Measurements from ENCODE around the gene POLE2. TPM values are rescaled to one million over a fixed set of nuclear protein-coding genes. Genes with fewer than 3 reads are reported as not detected.

POLE2 gene, protein sequence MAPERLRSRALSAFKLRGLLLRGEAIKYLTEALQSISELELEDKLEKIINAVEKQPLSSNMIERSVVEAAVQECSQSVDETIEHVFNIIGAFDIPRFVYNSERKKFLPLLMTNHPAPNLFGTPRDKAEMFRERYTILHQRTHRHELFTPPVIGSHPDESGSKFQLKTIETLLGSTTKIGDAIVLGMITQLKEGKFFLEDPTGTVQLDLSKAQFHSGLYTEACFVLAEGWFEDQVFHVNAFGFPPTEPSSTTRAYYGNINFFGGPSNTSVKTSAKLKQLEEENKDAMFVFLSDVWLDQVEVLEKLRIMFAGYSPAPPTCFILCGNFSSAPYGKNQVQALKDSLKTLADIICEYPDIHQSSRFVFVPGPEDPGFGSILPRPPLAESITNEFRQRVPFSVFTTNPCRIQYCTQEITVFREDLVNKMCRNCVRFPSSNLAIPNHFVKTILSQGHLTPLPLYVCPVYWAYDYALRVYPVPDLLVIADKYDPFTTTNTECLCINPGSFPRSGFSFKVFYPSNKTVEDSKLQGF
- total RNA-seq (2016; rRNA removed; fragmentation: Illumina TruSeq; extraction: Trizol) = 37.0 and 41.3 TPM in 2 replicates
- 31.1 and 31.4 TPM in 2 replicates for total RNA-seq (2016; cell fraction: cytosol; rRNA removed; fragmentation: Illumina TruSeq; extraction: Trizol; ENCODE audit: low read depth)
- 40.2 and 40.4 TPM in 2 replicates for total RNA-seq (2016; cell fraction: insoluble cytoplasmic fraction; rRNA removed; fragmentation: Illumina TruSeq; extraction: Trizol)
- 17.9 and 20.6 TPM in 2 replicates for total RNA-seq (2016; cell fraction: membrane; rRNA removed; fragmentation: Illumina TruSeq; extraction: Trizol)
- 36.9 and 37.3 TPM in 2 replicates for total RNA-seq (2016; cell fraction: nucleus; rRNA removed; fragmentation: Illumina TruSeq; extraction: Trizol)
- 9.7 and 16.6 TPM in 2 replicates for polyA plus RNA-seq (2011; rRNA removed)
- polyA plus RNA-seq (2011; cell fraction: cytosol; rRNA removed) = 5.1 and 5.5 TPM in 2 replicates
- 15.5 and 19.0 TPM in 2 replicates for polyA plus RNA-seq (2011; cell fraction: nucleus; rRNA removed)
- 2.3 and 8.2 TPM in 2 replicates for polyA plus RNA-seq (2012)
- polyA plus RNA-seq (2016; cell fraction: cytosol; fragmentation: Illumina TruSeq; extraction: Trizol; ENCODE audit: low read depth) = 5.4 and 6.7 TPM in 2 replicates
- 33.0 and 34.7 TPM in 2 replicates for polyA plus RNA-seq (2016; cell fraction: insoluble cytoplasmic fraction; fragmentation: Illumina TruSeq; extraction: Trizol; ENCODE audit: low read depth)
- polyA plus RNA-seq (2016; cell fraction: membrane; fragmentation: Illumina TruSeq; extraction: Trizol; ENCODE audit: low read depth) = 10.3 and 12.0 TPM in 2 replicates
- 38.0 and 42.8 TPM in 2 replicates for polyA plus RNA-seq (2016; cell fraction: nucleus; fragmentation: Illumina TruSeq; extraction: Trizol; ENCODE audit: insufficient read depth, low read depth)
- polyA minus RNA-seq (2011; rRNA and poly(A)+ RNA removed; ENCODE audit: low replicate concordance) = 11.9 and 26.9 TPM in 2 replicates
- polyA minus RNA-seq (2011; cell fraction: cytosol; rRNA and poly(A)+ RNA removed) = 2.1 and 2.3 TPM in 2 replicates
- 12.2 and 24.7 TPM in 2 replicates for polyA minus RNA-seq (2011; cell fraction: nucleus; rRNA and poly(A)+ RNA removed)
- percentile 56 among the genes with signal in this experiment for Bru-seq, nascent RNA
- BruChase-seq, experiment 1, labeled RNA remaining after a 6-hour chase = percentile 49 among the genes with signal in this experiment
- BruChase-seq, experiment 2, labeled RNA remaining after a 2-hour chase = percentile 61 among the genes with signal in this experiment
- long read RNA-seq, experiment 1, partial matches to known transcripts = 1 of 10 reads
- long read RNA-seq, experiment 1, other reads (novel, unspliced or antisense) = 6 of 10 reads
- long read RNA-seq, experiment 2, partial matches to known transcripts = 2 of 10 reads
- long read RNA-seq, experiment 2, other reads (novel, unspliced or antisense) = 3 of 10 reads

- peak within 1 kb of the TSS; percentile 65 for H2AFZ ChIP-seq (ENCODE audit: low read length)
- peak within 1 kb of the TSS; percentile 81 for H3K4me2 ChIP-seq (ENCODE audit: low read depth, low read length)
- ChIA-PET CTCF (ENCODE audit: low intra/inter-chr PET ratio, low total read pairs) (no interaction called here), POLR2A (interaction anchor here (0.6 to 3.5 kb wide), 10 partner anchors 10 to 165 kb away, joined by 3 to 28 read pairs (median 6); partner anchors contain the start of genes DNAAF2, KLHDC2, MGAT2 and NEMF)
- H3K9me3 ChIP-seq (ENCODE audit: low read length) = no peaks in the 10 kb centered on the region
- FAIRE-seq (no peak), DNase-seq (ENCODE audit: low spot score) (peak; percentile 55), ATAC-seq (peak; percentile 91)
- no TSS peak for BruUV-seq (replicated peaks)
- 29% methylated on average over 36 of the region's 67 CpGs for WGBS (ENCODE audit: low lambda C conversion rate)
- H3K27me3 ChIP-seq (ENCODE audit: control insufficient read depth in 1 of 2, insufficient read depth in 2 of 2, low read length in 2 of 2) = no peaks in the 10 kb centered on the region; a peak in 1 of 5 replicates
- peaks cover 25% of the 10 kb centered on the region for H3K79me2 ChIP-seq (ENCODE audit: insufficient read depth, low read length)
- H3K4me1 ChIP-seq (ENCODE audit: insufficient read depth, low read length) = peaks cover 48% of the 10 kb centered on the region
- intact Hi-C loops (cut with micrococcal nuclease; ENCODE audit: unreplicated experiment) = no loop called here
- H3K4me3 ChIP-seq (replicated peaks in 1 of 3; ENCODE audit: insufficient read depth in 1 of 3, low read depth in 2 of 3, low read length in 3 of 3) = peak within 1 kb of the TSS; percentile 73 to 88 (median 81)
- in situ Hi-C loops (cut with HindIII; ENCODE audit: extremely low pct_ligation_motif_present, low pct_unique_long_range_greater_than_20kb) = no loop called here
- H3K9ac ChIP-seq (ENCODE audit: insufficient read depth, low read depth, low read length) = peak within 1 kb of the TSS; percentile 83
- peaks cover 0 to 1% of the 10 kb centered on the region in 2 experiments; a peak in 1 of 5 replicates for H3K36me3 ChIP-seq (replicated peaks in 1 of 2; ENCODE audit: control insufficient read depth in 1 of 2, insufficient read depth in 2 of 2, low read length in 2 of 2)
- peak within 1 kb of the TSS; percentile 72 for H3K27ac ChIP-seq (ENCODE audit: extremely low read length, insufficient read depth, low read length)
- H4K20me1 ChIP-seq (ENCODE audit: insufficient read depth, low read length) = no peaks in the 10 kb centered on the region
- TF ChIP-seq ZFP36L2 (CRISPR knock-in tag; IDR thresholded peaks at IDR 0.05) (no peak), ZNF224 (CRISPR knock-in tag; IDR thresholded peaks at IDR 0.05) (no peak), ZNF234 (CRISPR knock-in tag; conservative IDR thresholded peaks at IDR 0.05) (peak; percentile 98), ZBTB7A (CRISPR knock-in tag; IDR thresholded peaks at IDR 0.05) (peak; percentile 76; the same call in 1 of the 2 replicates), FIP1L1 (IDR thresholded peaks at IDR 0.05; ENCODE audit: borderline replicate concordance, insufficient read depth, low read depth, low read length) (no peak), PCBP1 (IDR thresholded peaks at IDR 0.05; ENCODE audit: borderline replicate concordance, low read depth, low read length) (no peak), ZNF781 (CRISPR knock-in tag; IDR thresholded peaks at IDR 0.05; ENCODE audit: borderline replicate concordance, not compliant biosample characterization) (no peak), ZNF101 (CRISPR knock-in tag; IDR thresholded peaks at IDR 0.05; ENCODE audit: borderline replicate concordance, low read depth) (peak; percentile 58; the same call in 1 of the 2 replicates), ZNF510 (CRISPR knock-in tag; IDR thresholded peaks at IDR 0.05; ENCODE audit: low read depth) (0 out of 2 replicates have a peak, but pooled peaks have one; percentile 69), HOMEZ (CRISPR knock-in tag; IDR thresholded peaks at IDR 0.05; ENCODE audit: low read depth) (no peak; the same call in 1 of the 2 replicates), KMT2B (CRISPR knock-in tag; IDR thresholded peaks at IDR 0.05) (peak; percentile 87)
- TF ChIP-seq, protein P1, sequence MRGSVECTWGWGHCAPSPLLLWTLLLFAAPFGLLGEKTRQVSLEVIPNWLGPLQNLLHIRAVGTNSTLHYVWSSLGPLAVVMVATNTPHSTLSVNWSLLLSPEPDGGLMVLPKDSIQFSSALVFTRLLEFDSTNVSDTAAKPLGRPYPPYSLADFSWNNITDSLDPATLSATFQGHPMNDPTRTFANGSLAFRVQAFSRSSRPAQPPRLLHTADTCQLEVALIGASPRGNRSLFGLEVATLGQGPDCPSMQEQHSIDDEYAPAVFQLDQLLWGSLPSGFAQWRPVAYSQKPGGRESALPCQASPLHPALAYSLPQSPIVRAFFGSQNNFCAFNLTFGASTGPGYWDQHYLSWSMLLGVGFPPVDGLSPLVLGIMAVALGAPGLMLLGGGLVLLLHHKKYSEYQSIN (CRISPR knock-in tag; IDR thresholded peaks at IDR 0.05; ENCODE audit: borderline replicate concordance) = no peak
Observed at GRCh38 chr14:49687942-49688700, at the start of gene POLE2. TSS of gene POLE2 (minus strand) at chr14:49688214. CDS start at chr14:49688203, 11 bp downstream.
